Measurements from ENCODE around the gene LCK. TPM values are rescaled to one million over a fixed set of nuclear protein-coding genes. Genes with fewer than 3 reads are reported as not detected.

LCK gene
- not detected in 5 replicates for total RNA-seq (2022; extraction: Qiagen RNA extraction; ENCODE audit: low read depth)

DNA sequence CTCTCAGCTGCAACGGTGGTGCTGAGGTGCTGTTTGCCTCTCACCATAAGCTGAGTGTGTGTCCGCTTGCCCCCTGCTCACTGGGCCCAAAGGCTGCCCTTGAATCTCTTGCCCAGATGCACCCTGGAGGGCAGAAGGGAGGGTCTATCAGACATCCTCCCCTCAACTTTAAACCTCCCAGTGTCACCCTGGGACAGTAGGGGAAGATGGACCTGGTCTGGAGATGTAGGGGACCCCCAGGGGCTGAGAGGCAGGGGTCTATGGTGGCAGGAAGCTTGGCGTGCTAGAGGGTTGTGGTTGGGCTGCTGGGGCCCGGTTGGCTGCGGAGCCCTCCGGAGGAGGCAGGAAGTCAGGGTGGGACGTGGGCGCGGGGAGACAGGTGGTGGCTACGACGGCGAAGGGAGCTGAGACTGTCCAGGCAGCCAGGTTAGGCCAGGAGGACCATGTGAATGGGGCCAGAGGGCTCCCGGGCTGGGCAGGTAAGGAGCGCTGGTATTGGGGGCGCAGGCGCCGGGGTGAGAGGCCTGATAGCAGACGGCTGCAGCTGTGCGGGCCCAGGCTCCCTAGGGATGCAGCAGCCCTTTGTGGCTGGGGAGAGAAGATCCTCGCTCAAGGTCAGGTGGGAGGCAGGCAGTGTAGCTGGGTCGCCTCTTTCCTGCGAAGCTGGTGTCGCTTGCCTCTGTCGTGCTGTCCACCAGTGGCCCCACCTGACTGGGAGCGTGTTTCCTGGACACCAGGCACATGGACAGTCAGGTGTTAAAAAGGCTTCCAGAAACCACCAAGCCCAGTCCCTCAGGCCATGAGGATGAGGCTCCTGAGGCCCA, at the start of gene LCK:
TSS of gene LCK (plus strand) at position 373 of the 824 bp plus-strand sequence. CDS start 23,065 bp downstream, outside the sequence.

DNA sequence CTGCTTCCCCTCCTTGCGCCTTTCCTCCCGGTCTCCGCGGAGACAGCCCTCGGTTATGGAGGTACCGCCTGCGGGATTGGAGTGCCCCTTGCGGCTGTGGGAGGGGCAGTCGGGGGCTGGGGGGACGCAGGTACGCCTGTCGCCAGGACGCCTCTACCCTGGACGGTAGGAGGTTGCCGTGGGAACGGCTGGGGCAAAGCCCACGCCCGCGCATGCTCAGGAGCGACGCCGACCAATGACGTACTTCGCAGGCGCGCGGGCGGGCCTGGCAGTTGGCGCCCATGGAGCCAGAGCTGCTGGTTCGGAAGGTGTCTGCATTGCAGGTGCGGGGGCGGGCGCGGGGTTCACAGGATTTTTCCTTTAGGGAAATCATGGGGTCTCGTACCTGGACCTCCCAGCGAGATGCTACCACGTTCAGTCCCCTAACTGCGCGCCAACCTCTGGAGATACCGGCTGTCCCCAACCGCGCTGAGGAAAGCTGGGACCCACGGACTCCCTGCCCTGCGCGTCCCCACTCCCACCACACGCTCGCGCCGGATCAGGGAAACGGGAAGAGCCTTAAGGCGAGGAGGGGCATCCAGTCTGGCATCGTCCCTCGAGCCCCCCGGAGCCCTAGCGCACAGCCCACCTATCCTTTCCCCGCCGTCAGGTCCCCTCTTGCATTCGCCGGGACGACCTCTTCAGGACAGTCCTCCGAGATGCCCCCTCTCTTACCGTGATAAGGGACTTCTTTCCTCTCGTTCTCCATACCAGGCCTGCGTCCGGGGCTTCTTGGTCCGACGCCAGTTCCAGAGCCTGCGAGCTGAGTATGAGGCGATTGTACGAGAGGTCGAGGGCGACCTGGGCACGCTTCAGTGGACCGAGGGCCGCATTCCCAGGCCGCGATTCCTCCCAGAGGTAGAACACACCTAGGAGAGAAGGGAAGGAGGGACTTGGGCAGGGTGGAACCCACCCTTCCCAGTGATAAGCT, 45.4 kb upstream of the LCK start, which contains the start of gene IQCC:
TSS of gene IQCC (plus strand) at position 271 of the 970 bp plus-strand sequence. CDS start at position 282, 11 bp downstream.

DNA sequence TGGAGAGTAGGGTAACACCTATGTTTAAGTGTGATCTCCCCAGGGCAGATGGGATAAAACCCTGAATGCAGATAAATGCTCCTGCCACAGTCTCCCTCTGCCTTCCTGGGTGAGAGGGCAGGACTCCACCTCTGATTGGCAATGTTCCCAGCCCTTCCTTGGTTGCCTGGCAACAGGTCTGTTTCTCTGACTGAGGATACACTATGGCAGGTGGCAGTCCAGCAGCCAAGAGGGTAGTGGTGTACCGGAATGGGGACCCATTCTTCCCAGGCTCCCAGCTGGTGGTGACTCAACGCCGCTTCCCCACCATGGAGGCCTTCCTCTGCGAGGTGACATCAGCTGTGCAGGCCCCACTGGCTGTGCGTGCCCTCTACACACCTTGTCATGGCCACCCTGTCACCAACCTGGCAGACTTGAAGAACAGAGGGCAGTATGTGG, 42.2 kb upstream of the LCK start, which contains the start of gene DCDC2B:
TSS of gene DCDC2B (plus strand) at position 199 of the 438 bp plus-strand sequence. CDS start at position 204, 5 bp downstream.

DNA sequence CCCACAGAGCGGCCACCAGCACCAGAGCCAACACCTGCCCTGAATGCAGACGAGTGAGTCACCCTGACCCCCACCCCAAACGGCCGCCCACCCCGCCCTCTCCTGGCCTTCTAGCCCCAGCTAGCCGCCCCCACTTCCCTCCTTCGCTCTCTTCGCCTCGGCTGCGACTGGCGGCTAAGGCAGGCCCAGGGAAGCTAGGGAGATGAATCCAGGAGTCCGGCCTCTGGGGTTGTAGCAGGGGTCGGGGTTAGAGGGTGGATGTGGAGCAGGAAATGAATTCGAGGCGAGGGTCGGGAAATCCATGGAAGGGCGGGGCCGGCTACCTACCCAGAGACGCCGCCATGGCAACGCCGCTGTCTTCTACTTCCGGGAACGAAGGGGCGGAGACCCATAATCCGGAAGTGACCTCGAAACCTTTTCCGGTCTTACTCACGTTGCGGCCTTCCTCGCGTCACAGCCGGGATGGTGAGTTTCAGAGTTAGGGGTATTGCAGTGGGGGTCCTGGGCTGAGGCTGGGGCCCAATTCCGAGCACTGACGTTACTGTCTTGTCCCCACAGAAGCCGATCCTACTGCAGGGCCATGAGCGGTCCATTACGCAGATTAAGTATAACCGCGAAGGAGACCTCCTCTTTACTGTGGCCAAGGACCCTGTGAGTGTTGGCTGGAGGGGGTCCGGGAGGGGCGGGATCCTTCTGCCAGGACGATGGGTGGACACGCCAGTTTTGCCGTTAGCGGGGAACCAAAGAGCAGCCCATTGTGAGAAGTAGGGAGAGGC, 28.9 kb upstream of the LCK start, which contains the start of the genes EIF3I and TMEM234:
TSS of gene EIF3I (plus strand) at position 428 of the 776 bp plus-strand sequence. CDS start at position 463, 35 bp downstream.
TSS of gene TMEM234 (minus strand) at position 374 of the 776 bp plus-strand sequence. CDS start at position 343, 31 bp downstream.

DNA sequence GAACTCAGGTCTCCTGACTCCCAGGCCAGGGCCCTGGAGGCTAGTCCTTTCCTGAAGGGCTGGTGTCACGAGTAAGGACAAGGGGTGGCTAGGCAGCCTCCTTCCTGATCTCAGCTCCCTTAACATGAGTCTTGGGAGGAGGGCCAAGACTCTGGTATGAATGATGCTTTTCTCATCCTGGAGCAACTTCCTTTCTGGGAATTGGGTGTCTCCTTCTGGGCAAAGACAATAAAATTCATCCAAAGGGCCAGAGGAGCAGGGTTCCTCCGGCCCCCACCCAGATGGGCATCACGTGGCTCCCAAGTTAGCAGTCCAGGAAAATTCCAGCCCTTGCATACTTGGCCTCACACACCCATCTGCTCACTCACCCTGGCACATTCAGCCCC, 4.2 kb upstream of the LCK start, which contains the start of gene FAM167B:
TSS of gene FAM167B (plus strand) at position 335 of the 386 bp plus-strand sequence. CDS start 200 bp downstream, outside the sequence.

DNA sequence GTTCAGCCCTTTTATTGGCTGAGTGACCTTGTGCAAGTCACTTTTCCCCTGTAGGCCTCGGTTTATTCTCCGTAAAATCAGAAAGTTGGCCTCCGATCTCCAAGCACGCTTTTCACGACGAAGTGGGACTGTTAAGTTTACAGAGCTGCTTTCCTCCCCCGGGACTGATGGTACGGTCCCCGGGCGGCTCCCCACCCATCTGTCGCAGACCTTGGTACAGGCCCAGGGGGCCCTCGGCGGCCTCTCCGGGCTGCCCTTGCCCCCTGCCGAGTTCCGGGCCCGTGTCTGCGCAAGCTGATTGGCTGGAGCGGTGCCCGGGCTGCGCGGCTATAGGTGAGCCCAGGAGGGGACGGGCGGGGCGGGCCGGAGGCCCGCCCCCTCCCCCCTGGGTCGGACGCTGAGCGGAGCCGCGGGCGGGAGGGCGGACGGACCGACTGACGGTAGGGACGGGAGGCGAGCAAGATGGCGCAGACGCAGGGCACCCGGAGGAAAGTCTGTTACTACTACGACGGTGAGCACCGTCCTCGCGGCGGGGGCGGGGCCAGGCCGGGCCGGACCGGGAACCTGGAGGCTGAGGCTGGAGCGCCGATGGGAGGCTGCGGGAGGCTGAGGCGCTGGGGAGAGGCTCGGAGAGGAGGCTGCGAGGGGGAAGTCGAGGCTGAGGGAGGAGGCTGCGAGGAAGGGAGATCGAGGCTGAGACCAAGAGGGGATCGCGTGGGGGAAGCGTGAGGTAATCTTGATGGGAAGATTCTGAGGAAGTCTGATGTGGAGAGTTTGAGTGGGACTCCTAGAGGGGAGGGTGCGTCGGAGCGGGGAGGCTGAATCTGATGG, 40.9 kb downstream of the LCK start, which contains the start of gene HDAC1:
TSS of gene HDAC1 (plus strand) at position 376 of the 831 bp plus-strand sequence. CDS start at position 463, 87 bp downstream.

Other genes starting within 250 kb of the LCK start
- 105 to 151 TPM (median 137 TPM) in 5 replicates for gene KHDRBS1, start 237.4 kb upstream of the LCK start, total RNA-seq (2022; extraction: Qiagen RNA extraction; ENCODE audit: low read depth)
- gene TMEM39B, start 178.3 kb upstream of the LCK start, total RNA-seq (2022; extraction: Qiagen RNA extraction; ENCODE audit: low read depth), result 6.7 to 12.9 TPM (median 12.0 TPM) in 5 replicates
- 14.1 to 16.7 TPM (median 14.9 TPM) in 5 replicates for gene KPNA6, start 143.2 kb upstream of the LCK start, total RNA-seq (2022; extraction: Qiagen RNA extraction; ENCODE audit: low read depth)
- 26.4 to 30.0 TPM (median 29.2 TPM) in 5 replicates for gene TXLNA, start 71.6 kb upstream of the LCK start, total RNA-seq (2022; extraction: Qiagen RNA extraction; ENCODE audit: low read depth)
- 1.1 to 2.8 TPM (median 1.8 TPM) in 5 replicates for gene CCDC28B, start 50.7 kb upstream of the LCK start, total RNA-seq (2022; extraction: Qiagen RNA extraction; ENCODE audit: low read depth)
- 1.6 to 2.7 TPM (median 2.1 TPM) in 5 replicates for gene IQCC, start 45.6 kb upstream of the LCK start, total RNA-seq (2022; extraction: Qiagen RNA extraction; ENCODE audit: low read depth)
- gene DCDC2B, start 42.2 kb upstream of the LCK start, total RNA-seq (2022; extraction: Qiagen RNA extraction; ENCODE audit: low read depth), result not detected in 5 replicates
- gene TMEM234, start 28.9 kb upstream of the LCK start, total RNA-seq (2022; extraction: Qiagen RNA extraction; ENCODE audit: low read depth), result 8.1 to 10.7 TPM (median 10.5 TPM) in 5 replicates
- 262 to 314 TPM (median 274 TPM) in 5 replicates for gene EIF3I, start 28.9 kb upstream of the LCK start, total RNA-seq (2022; extraction: Qiagen RNA extraction; ENCODE audit: low read depth)
- gene FAM167B, start 4.0 kb upstream of the LCK start, total RNA-seq (2022; extraction: Qiagen RNA extraction; ENCODE audit: low read depth), result 0.36 to 0.86 TPM (median 0.73 TPM) in 5 replicates
- gene HDAC1, start 40.8 kb downstream of the LCK start, total RNA-seq (2022; extraction: Qiagen RNA extraction; ENCODE audit: low read depth), result 52.8 to 61.8 TPM (median 54.7 TPM) in 5 replicates
- 54.0 to 74.4 TPM (median 66.1 TPM) in 5 replicates for gene MARCKSL1, start 85.0 kb downstream of the LCK start, total RNA-seq (2022; extraction: Qiagen RNA extraction; ENCODE audit: low read depth)
- gene FAM229A, start 111.2 kb downstream of the LCK start, total RNA-seq (2022; extraction: Qiagen RNA extraction; ENCODE audit: low read depth), result 2.0 to 4.7 TPM (median 4.0 TPM) in 5 replicates
- gene TSSK3, start 111.3 kb downstream of the LCK start, total RNA-seq (2022; extraction: Qiagen RNA extraction; ENCODE audit: low read depth), result 0.25 TPM in 1 of 5 replicates, not detected in the others
- 16.7 to 22.6 TPM (median 22.5 TPM) in 5 replicates for gene BSDC1, start 143.2 kb downstream of the LCK start, total RNA-seq (2022; extraction: Qiagen RNA extraction; ENCODE audit: low read depth)
- not detected in 5 replicates for gene ZBTB8B, start 213.8 kb downstream of the LCK start, total RNA-seq (2022; extraction: Qiagen RNA extraction; ENCODE audit: low read depth)